Measurements from ENCODE around the gene LRMDA. TPM values are rescaled to one million over a fixed set of nuclear protein-coding genes. Genes with fewer than 3 reads are reported as not detected.

The LRMDA gene
- polyA plus RNA-seq, 1 donor (not counting 4 experiments of a cell fraction or from before 2014, with no cell fraction given) = not detected

DNA sequence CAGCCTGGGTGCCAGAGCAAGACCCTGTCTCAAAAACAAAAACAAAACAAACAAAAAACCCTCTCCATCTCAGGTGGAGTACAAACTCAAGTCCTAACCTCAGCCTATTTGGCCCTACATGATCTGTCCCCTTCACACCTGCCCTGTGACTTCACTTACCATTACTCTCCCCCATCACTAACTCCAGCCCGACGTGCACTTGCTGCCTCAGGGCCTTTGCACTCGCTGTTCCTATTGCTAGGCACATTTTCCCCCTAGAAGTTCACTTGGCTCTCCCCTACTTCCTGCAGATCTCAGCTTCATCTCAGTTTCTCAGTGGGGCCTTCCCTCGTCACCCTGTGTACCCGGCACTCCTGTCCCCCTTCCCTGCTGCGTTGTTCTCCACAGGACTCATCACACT lies 8.5 kb upstream of the LRMDA start:
- Histone ChIP-seq H3K36me3 (ENCODE audit: control insufficient read depth in 2 of 2, extremely low read depth in 1 of 2, insufficient read depth in 2 of 2, low read length in 2 of 2) (no peaks in the 10 kb centered on the region), H3K9me1 (ENCODE audit: control insufficient read depth, extremely low read depth, insufficient read depth, low read length) (no peaks in the 10 kb centered on the region), H3K9ac (ENCODE audit: control insufficient read depth, extremely low read depth, insufficient read depth, low read length) (no peak overlapping the region), H2AFZ (ENCODE audit: control insufficient read depth, low read length) (no peak overlapping the region), H4K20me1 (ENCODE audit: control insufficient read depth, extremely low read depth, insufficient read depth, low read length) (no peaks in the 10 kb centered on the region), H3K4me2 (ENCODE audit: control insufficient read depth, extremely low read depth, insufficient read depth, low read depth, low read length) (no peak overlapping the region), H3K79me2 (ENCODE audit: control insufficient read depth, insufficient read depth, low read length) (no peaks in the 10 kb centered on the region), H3K4me1 (ENCODE audit: control insufficient read depth, extremely low read depth, insufficient read depth, low read length) (peaks cover 19% of the 10 kb centered on the region), H3K9me3 (ENCODE audit: control insufficient read depth, low read depth, low read length) (no peaks in the 10 kb centered on the region), H3K27ac (ENCODE audit: control insufficient read depth, insufficient read depth, low read length) (no peak overlapping the region), H3K4me3 (ENCODE audit: control insufficient read depth in 2 of 3, extremely low read depth in 1 of 3, insufficient read depth in 2 of 3, low read depth in 1 of 3, low read length in 3 of 3) (no peak overlapping the region), H3K27me3 (ENCODE audit: control insufficient read depth, extremely low read depth, insufficient read depth, low read length) (no peaks in the 10 kb centered on the region)
- TF ChIP-seq, protein P1, sequence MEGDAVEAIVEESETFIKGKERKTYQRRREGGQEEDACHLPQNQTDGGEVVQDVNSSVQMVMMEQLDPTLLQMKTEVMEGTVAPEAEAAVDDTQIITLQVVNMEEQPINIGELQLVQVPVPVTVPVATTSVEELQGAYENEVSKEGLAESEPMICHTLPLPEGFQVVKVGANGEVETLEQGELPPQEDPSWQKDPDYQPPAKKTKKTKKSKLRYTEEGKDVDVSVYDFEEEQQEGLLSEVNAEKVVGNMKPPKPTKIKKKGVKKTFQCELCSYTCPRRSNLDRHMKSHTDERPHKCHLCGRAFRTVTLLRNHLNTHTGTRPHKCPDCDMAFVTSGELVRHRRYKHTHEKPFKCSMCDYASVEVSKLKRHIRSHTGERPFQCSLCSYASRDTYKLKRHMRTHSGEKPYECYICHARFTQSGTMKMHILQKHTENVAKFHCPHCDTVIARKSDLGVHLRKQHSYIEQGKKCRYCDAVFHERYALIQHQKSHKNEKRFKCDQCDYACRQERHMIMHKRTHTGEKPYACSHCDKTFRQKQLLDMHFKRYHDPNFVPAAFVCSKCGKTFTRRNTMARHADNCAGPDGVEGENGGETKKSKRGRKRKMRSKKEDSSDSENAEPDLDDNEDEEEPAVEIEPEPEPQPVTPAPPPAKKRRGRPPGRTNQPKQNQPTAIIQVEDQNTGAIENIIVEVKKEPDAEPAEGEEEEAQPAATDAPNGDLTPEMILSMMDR (optimal IDR thresholded peaks at IDR 0.05 in 1 of 3, IDR thresholded peaks at IDR 0.05 in 1 of 3, conservative IDR thresholded peaks at IDR 0.05 in 1 of 3; ENCODE audit: extremely low read depth in 1 of 3, insufficient read depth in 2 of 3, low read length in 3 of 3) = no peak
- TF ChIP-seq EZH2 (IDR thresholded peaks at IDR 0.05; ENCODE audit: low read length) = no peak
- no peak for FAIRE-seq
- dilution Hi-C loops (cut with MboI; ENCODE audit: extremely low pct_ligation_motif_present, low sequenced_read_pairs) = no loop called here
- DNase-seq (ENCODE audit: low read depth, low spot score) = no peak

DNA sequence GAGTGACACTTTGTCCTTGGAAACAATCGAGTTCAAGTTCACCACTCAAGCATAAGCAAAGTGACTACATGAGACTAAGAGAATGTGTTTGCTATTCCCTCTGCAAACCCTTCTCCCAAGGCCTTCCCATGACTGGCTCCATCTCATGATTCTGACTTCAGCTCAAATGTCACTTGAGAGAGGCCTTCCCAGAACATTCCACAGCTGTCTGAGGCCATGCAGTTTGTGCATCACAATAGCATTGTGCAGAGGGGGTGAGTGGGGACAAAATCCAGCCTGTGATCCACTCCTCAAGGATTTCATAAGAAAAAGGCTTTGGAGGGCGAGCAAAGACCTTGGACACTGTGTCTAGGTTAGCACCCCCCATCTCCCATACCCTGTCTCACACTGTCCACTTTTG lies 6.9 kb upstream of the LRMDA start:
- no peak for FAIRE-seq
- Histone ChIP-seq H3K4me3 (ENCODE audit: control insufficient read depth in 2 of 3, extremely low read depth in 1 of 3, insufficient read depth in 2 of 3, low read depth in 1 of 3, low read length in 3 of 3) (no peak overlapping the region), H3K9ac (ENCODE audit: control insufficient read depth, extremely low read depth, insufficient read depth, low read length) (no peak overlapping the region), H3K9me1 (ENCODE audit: control insufficient read depth, extremely low read depth, insufficient read depth, low read length) (no peaks in the 10 kb centered on the region), H3K9me3 (ENCODE audit: control insufficient read depth, low read depth, low read length) (no peaks in the 10 kb centered on the region), H3K4me2 (ENCODE audit: control insufficient read depth, extremely low read depth, insufficient read depth, low read depth, low read length) (no peak overlapping the region), H3K4me1 (ENCODE audit: control insufficient read depth, extremely low read depth, insufficient read depth, low read length) (peaks cover 33% of the 10 kb centered on the region), H3K27me3 (ENCODE audit: control insufficient read depth, extremely low read depth, insufficient read depth, low read length) (no peaks in the 10 kb centered on the region), H3K27ac (ENCODE audit: control insufficient read depth, insufficient read depth, low read length) (no peak overlapping the region), H2AFZ (ENCODE audit: control insufficient read depth, low read length) (no peak overlapping the region), H4K20me1 (ENCODE audit: control insufficient read depth, extremely low read depth, insufficient read depth, low read length) (no peaks in the 10 kb centered on the region), H3K79me2 (ENCODE audit: control insufficient read depth, insufficient read depth, low read length) (no peaks in the 10 kb centered on the region), H3K36me3 (ENCODE audit: control insufficient read depth in 2 of 2, extremely low read depth in 1 of 2, insufficient read depth in 2 of 2, low read length in 2 of 2) (no peaks in the 10 kb centered on the region)
- no peak for DNase-seq (ENCODE audit: low read depth, low spot score)
- dilution Hi-C loops (cut with MboI; ENCODE audit: extremely low pct_ligation_motif_present, low sequenced_read_pairs) = no loop called here
- TF ChIP-seq, protein P1 (optimal IDR thresholded peaks at IDR 0.05 in 1 of 3, IDR thresholded peaks at IDR 0.05 in 1 of 3, conservative IDR thresholded peaks at IDR 0.05 in 1 of 3; ENCODE audit: extremely low read depth in 1 of 3, insufficient read depth in 2 of 3, low read length in 3 of 3) = no peak
- TF ChIP-seq EZH2 (IDR thresholded peaks at IDR 0.05; ENCODE audit: low read length) = no peak

All from keratinocyte (primary cell).